Ecto neural progenitor cell (in vitro differentiated cells): Measurements from ENCODE around the gene RAB5B.
"Not testable (repeated sequence)": the region's sequence is repeated elsewhere in the genome, so short reads cannot be mapped to it uniquely, and the experiment has no call there.

Experiments
- DNase-seq: peaks from one replicate; pipeline ENCODE4 v3.0.0-alpha.2; 2018; ENCODE audit warnings: low spot score

RAB5B gene

DNA sequence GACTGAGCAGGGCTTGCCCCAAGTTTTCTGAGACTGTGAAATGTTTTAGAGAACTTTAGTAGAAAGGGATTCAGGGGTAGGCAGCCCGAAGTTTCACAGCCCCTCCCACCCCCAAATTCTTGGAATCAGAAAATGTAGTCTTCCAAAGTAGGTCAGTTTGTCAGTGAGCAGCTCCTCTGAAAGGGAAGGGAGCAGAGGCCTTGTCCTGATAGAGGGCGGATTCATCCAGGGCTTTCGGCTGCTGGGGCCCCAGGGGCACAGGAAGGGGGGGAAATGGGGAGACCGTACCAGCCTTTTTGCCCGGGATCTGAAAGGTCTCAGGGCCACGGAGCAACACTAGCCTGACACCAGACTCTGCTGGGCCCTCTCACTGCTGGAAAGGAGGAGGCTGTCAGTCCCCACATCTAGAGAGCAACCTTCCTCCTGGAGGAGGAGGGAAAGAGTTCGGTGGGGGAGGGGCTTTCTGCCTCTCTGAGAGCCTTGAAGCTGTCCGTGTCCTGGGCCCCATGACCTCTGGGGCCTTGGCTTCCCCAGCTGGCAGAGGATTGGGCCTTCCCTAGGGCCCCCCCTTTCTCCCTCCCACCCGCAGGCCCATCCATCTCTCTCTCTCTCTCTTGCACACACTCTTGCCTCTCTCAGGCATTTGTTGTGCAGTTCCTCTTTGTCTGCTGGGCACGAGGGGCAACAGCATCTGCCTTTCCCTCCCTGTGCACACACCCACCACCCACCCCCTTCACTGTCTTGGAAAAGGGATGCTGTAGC is 46.7 kb downstream of the RAB5B start, which contains the start of gene IKZF4:
IKZF4 (plus strand) TSS at position 621 of the 762 bp plus-strand sequence. CDS start 451 bp downstream, outside the sequence.
- DNase-seq: peak; percentile 91

- no peak for DNase-seq
Measured at GRCh38 chr12:56021889-56022497, 48.1 kb downstream of the RAB5B start.

- no peak for DNase-seq
Measured at GRCh38 chr12:56028511-56029165, 54.8 kb downstream of the RAB5B start.

- DNase-seq: no peak
Measured at GRCh38 chr12:56029166-56029519, 55.3 kb downstream of the RAB5B start.

GRCh38 chr12:56029666-56030293 is 55.9 kb downstream of the RAB5B start:
- peak; percentile 61 for DNase-seq

GRCh38 chr12:56031987-56032386 is 58.1 kb downstream of the RAB5B start:
- no peak for DNase-seq

GRCh38 chr12:56034586-56035332 is 60.9 kb downstream of the RAB5B start:
- DNase-seq: no peak

- DNase-seq: no peak
Measured at GRCh38 chr12:56037161-56037560, 63.3 kb downstream of the RAB5B start.

GRCh38 chr12:56038022-56038655 is 64.3 kb downstream of the RAB5B start:
- DNase-seq: no peak

GRCh38 chr12:56040151-56040550 is 66.3 kb downstream of the RAB5B start:
- no peak for DNase-seq

GRCh38 chr12:56040963-56041551 is 67.2 kb downstream of the RAB5B start:
- no peak for DNase-seq

GRCh38 chr12:56041552-56042429 is 67.9 kb downstream of the RAB5B start, which contains the start of gene RPS26:
Gene RPS26, plus strand, starts transcription at chr12:56041918. Its CDS starts 249 bp downstream, at chr12:56042167.
- DNase-seq: peak; percentile 99

GRCh38 chr12:56042430-56042813 is 68.5 kb downstream of the RAB5B start:
- not testable (repeated sequence) for DNase-seq

DNA sequence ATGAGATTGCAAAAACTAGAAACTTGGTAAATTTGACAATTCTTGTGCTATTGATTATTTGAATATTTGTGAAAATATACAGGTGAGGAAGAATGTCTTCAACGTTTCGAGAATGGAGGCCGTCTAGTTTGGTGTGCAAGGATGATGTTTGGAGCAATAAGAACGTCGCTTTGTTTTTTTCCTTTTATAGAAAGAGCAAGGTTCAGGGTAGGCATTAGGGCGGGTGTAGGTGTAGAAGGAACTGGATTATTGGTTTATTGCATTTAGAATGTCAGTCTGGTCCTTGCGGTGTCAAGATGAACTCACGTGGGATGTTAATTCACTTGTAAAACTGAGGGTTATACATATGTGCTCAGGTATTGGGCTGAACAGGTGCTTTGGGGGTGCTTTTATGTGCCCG is 69.0 kb downstream of the RAB5B start:
- no peak for DNase-seq
